Measurements from ENCODE around the gene DSP. TPM values are rescaled to one million over a fixed set of nuclear protein-coding genes. Genes with fewer than 3 reads are reported as not detected.

The DSP gene
- total and polyA plus RNA-seq, 2 of the 13 experiments (the other 11 are each of a cell fraction or from before 2014, with no cell fraction given) = 89.8 to 117 TPM

DNA sequence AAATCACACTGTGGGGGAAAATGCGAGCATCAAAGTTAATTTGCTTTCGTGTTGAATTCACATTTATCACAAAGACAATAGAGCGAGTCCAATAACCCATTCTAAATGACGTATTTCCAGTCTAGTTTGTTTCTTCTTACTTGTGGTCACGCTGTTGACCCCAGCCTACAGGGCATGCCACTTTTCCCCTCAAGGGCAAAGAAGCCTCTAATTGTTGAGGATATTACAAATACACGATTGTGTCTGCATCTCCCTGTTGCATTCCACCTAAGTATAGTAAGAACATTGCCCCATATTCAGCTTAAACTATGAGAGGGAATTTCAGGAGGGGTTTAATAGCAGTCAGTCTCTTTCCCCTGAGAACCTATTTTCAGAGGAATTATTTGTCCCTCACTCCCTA is 37.4 kb upstream of the DSP start:
- WGBS (ENCODE audit: low lambda C conversion rate) = 31% methylated on average over 6 of the region's 6 CpGs
- peaks cover 56% of the 10 kb centered on the region for H3K4me1 ChIP-seq (ENCODE audit: insufficient read depth, low read length)
- DNase-seq (ENCODE audit: low spot score) (no peak), FAIRE-seq (no peak), ATAC-seq (no peak)
- no peaks in the 10 kb centered on the region for H3K79me2 ChIP-seq (ENCODE audit: insufficient read depth, low read length)
- no peak for TF ChIP-seq ZNF513 (CRISPR knock-in tag; conservative IDR thresholded peaks at IDR 0.05)
- TF ChIP-seq, protein P1, sequence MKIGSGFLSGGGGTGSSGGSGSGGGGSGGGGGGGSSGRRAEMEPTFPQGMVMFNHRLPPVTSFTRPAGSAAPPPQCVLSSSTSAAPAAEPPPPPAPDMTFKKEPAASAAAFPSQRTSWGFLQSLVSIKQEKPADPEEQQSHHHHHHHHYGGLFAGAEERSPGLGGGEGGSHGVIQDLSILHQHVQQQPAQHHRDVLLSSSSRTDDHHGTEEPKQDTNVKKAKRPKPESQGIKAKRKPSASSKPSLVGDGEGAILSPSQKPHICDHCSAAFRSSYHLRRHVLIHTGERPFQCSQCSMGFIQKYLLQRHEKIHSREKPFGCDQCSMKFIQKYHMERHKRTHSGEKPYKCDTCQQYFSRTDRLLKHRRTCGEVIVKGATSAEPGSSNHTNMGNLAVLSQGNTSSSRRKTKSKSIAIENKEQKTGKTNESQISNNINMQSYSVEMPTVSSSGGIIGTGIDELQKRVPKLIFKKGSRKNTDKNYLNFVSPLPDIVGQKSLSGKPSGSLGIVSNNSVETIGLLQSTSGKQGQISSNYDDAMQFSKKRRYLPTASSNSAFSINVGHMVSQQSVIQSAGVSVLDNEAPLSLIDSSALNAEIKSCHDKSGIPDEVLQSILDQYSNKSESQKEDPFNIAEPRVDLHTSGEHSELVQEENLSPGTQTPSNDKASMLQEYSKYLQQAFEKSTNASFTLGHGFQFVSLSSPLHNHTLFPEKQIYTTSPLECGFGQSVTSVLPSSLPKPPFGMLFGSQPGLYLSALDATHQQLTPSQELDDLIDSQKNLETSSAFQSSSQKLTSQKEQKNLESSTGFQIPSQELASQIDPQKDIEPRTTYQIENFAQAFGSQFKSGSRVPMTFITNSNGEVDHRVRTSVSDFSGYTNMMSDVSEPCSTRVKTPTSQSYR (CRISPR knock-in tag; IDR thresholded peaks at IDR 0.05; ENCODE audit: borderline replicate concordance) = no peak
- no peak overlapping the region for H3K9ac ChIP-seq (ENCODE audit: insufficient read depth, low read depth, low read length)
- ChIA-PET POLR2A (no interaction called here), CTCF (ENCODE audit: low intra/inter-chr PET ratio, low total read pairs) (no interaction called here)
- H3K27me3 ChIP-seq (ENCODE audit: control insufficient read depth in 1 of 2, insufficient read depth in 2 of 2, low read length in 2 of 2) = peaks cover 0 to 8% of the 10 kb centered on the region in 2 experiments; a peak in 2 of 5 replicates
- in situ Hi-C loops (cut with HindIII; ENCODE audit: extremely low pct_ligation_motif_present, low pct_unique_long_range_greater_than_20kb) = no loop called here
- H3K9me3 ChIP-seq (ENCODE audit: low read length) = no peaks in the 10 kb centered on the region
- intact Hi-C loops (cut with micrococcal nuclease; ENCODE audit: unreplicated experiment) = no loop called here
- no peak overlapping the region for H3K4me2 ChIP-seq (ENCODE audit: low read depth, low read length)
- no peak overlapping the region for H2AFZ ChIP-seq (ENCODE audit: low read length)
- H3K36me3 ChIP-seq (replicated peaks in 1 of 2; ENCODE audit: control insufficient read depth in 1 of 2, insufficient read depth in 2 of 2, low read length in 2 of 2) = no peaks in the 10 kb centered on the region
- H4K20me1 ChIP-seq (ENCODE audit: insufficient read depth, low read length) = no peaks in the 10 kb centered on the region
- no peak overlapping the region for H3K4me3 ChIP-seq (replicated peaks in 1 of 3; ENCODE audit: insufficient read depth in 1 of 3, low read depth in 2 of 3, low read length in 3 of 3)
- H3K27ac ChIP-seq (ENCODE audit: extremely low read length, insufficient read depth, low read length) = no peak overlapping the region
- no TSS peak for BruUV-seq (replicated peaks)

GRCh38 chr6:7505189-7505699 is 36.2 kb upstream of the DSP start:
- no peaks in the 10 kb centered on the region for H3K79me2 ChIP-seq (ENCODE audit: insufficient read depth, low read length)
- H3K4me1 ChIP-seq (ENCODE audit: insufficient read depth, low read length) = peaks cover 45% of the 10 kb centered on the region
- H3K4me3 ChIP-seq (replicated peaks in 1 of 3; ENCODE audit: insufficient read depth in 1 of 3, low read depth in 2 of 3, low read length in 3 of 3) = peak overlapping the region in 1 of 3 experiments; percentile 7; a peak in 1 of 6 replicates
- no TSS peak for BruUV-seq (replicated peaks)
- H3K27ac ChIP-seq (ENCODE audit: extremely low read length, insufficient read depth, low read length) = no peak overlapping the region
- DNase-seq (ENCODE audit: low spot score) = peak; percentile 65
- intact Hi-C loops (cut with micrococcal nuclease; ENCODE audit: unreplicated experiment) (no loop called here), in situ Hi-C loops (cut with HindIII; ENCODE audit: extremely low pct_ligation_motif_present, low pct_unique_long_range_greater_than_20kb) (no loop called here)
- no peaks in the 10 kb centered on the region for H3K36me3 ChIP-seq (replicated peaks in 1 of 2; ENCODE audit: control insufficient read depth in 1 of 2, insufficient read depth in 2 of 2, low read length in 2 of 2)
- ChIA-PET CTCF (ENCODE audit: low intra/inter-chr PET ratio, low total read pairs) (no interaction called here), POLR2A (interaction anchor here (0.7 to 1.2 kb wide), 3 partner anchors 35 to 43 kb away, joined by 3 to 4 read pairs (median 3); no protein-coding TSS in a partner anchor)
- peak; percentile 49 for ATAC-seq
- peak overlapping the region; percentile 24 for H2AFZ ChIP-seq (ENCODE audit: low read length)
- no peaks in the 10 kb centered on the region for H3K9me3 ChIP-seq (ENCODE audit: low read length)
- H4K20me1 ChIP-seq (ENCODE audit: insufficient read depth, low read length) = no peaks in the 10 kb centered on the region
- H3K4me2 ChIP-seq (ENCODE audit: low read depth, low read length) = peak overlapping the region; percentile 34
- 7% methylated on average over 10 of the region's 10 CpGs for WGBS (ENCODE audit: low lambda C conversion rate)
- H3K9ac ChIP-seq (ENCODE audit: insufficient read depth, low read depth, low read length) = no peak overlapping the region
- peaks cover 0 to 8% of the 10 kb centered on the region in 2 experiments; a peak in 2 of 5 replicates for H3K27me3 ChIP-seq (ENCODE audit: control insufficient read depth in 1 of 2, insufficient read depth in 2 of 2, low read length in 2 of 2)
- FAIRE-seq = no peak
- TF ChIP-seq KLF11 (CRISPR knock-in tag; IDR thresholded peaks at IDR 0.05) = no peak
- TF ChIP-seq NFE2 (CRISPR knock-in tag; IDR thresholded peaks at IDR 0.05) = no peak
- TF ChIP-seq, protein P2, sequence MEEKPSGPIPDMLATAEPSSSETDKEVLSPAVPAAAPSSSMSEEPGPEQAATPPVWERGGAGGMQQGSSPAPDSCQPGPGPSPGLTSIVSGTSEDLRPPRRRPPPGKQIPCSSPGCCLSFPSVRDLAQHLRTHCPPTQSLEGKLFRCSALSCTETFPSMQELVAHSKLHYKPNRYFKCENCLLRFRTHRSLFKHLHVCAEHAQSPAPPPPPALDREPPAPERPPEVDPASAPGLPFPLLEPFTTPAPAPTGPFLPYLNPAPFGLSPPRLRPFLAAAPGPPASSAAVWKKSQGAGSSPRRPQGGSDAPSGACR (CRISPR knock-in tag; IDR thresholded peaks at IDR 0.05) = no peak
- TF ChIP-seq ZBTB14 (CRISPR knock-in tag; IDR thresholded peaks at IDR 0.05) = no peak
- no peak for TF ChIP-seq FOXP4 (CRISPR knock-in tag; IDR thresholded peaks at IDR 0.05)
- no peak for TF ChIP-seq HNF4A (CRISPR knock-in tag; IDR thresholded peaks at IDR 0.05)
- TF ChIP-seq RNF2 (conservative IDR thresholded peaks at IDR 0.05; ENCODE audit: low read depth) = 0 out of 2 replicates have a peak, but pooled peaks have one; percentile 45
